Measurements from ENCODE around the gene ACTR3. TPM values are rescaled to one million over a fixed set of nuclear protein-coding genes. Genes with fewer than 3 reads are reported as not detected.

ACTR3 gene
- total and polyA plus RNA-seq, 2 experiments from 2014 or later: 63.7 to 137 TPM

GRCh38 chr2:113922335-113922734 is 32.4 kb downstream of the ACTR3 start (continued):
- TF ChIP-seq ZNF462 (CRISPR knock-in tag; IDR thresholded peaks at IDR 0.05) (no peak), POLR2AphosphoS5 (IDR thresholded peaks at IDR 0.05; ENCODE audit: low read depth) (no peak), NANOG (IDR thresholded peaks at IDR 0.05; ENCODE audit: borderline replicate concordance) (no peak), STAT1 (IDR thresholded peaks at IDR 0.05; ENCODE audit: unreplicated experiment) (no peak), JUNB (IDR thresholded peaks at IDR 0.05; ENCODE audit: unreplicated experiment) (no peak), EZH2 (IDR thresholded peaks at IDR 0.05; ENCODE audit: low read depth, unreplicated experiment) (no peak), ETS1 (IDR thresholded peaks at IDR 0.05) (no peak), ZNF331 (CRISPR knock-in tag; IDR thresholded peaks at IDR 0.05; ENCODE audit: low read depth) (no peak)

- Histone ChIP-seq H4K20me1 (replicated peaks; ENCODE audit: insufficient read depth) (peaks cover 12% of the 10 kb centered on the region), H3K4me2 (no peak overlapping the region), H3K36me3 (ENCODE audit: insufficient read depth) (peaks cover 7% of the 10 kb centered on the region; the same call in 1 of the 2 replicates), H2AFZ (no peak overlapping the region), H3F3A (replicated peaks; ENCODE audit: low read depth) (no peaks in the 10 kb centered on the region), H3K4me3 (no peak overlapping the region), H3K79me2 (replicated peaks; ENCODE audit: insufficient read depth) (peaks cover 76% of the 10 kb centered on the region), H3K27me3 (ENCODE audit: insufficient read depth) (no peaks in the 10 kb centered on the region), H3K27ac (ENCODE audit: low read depth) (no peak overlapping the region), H3K4me1 (ENCODE audit: insufficient read depth) (no peaks in the 10 kb centered on the region), H3K9me2 (ENCODE audit: insufficient read depth) (no peaks in the 10 kb centered on the region)
- Mint-ChIP-seq H3K27ac (no peak overlapping the region), H3K9me3 (no peaks in the 10 kb centered on the region), H3K36me3 (ENCODE audit: low read depth) (peaks cover 14% of the 10 kb centered on the region; the same call in 2 of the 3 replicates), H3K4me3 (no peak overlapping the region), H3K4me1 (no peaks in the 10 kb centered on the region), H3K27me3 (ENCODE audit: insufficient read depth, low read depth, poor library complexity) (no peaks in the 10 kb centered on the region)
- ATAC-seq (no peak), DNase-seq (ENCODE audit: low spot score) (no peak)
- TF ChIP-seq ETS1 (IDR thresholded peaks at IDR 0.05): no peak
- no peak for TF ChIP-seq CREB1 (CRISPR knock-in tag; IDR thresholded peaks at IDR 0.05; ENCODE audit: low read depth)
- no peak for TF ChIP-seq EZH2phosphoT487 (IDR thresholded peaks at IDR 0.05; ENCODE audit: unreplicated experiment)
- no peak for TF ChIP-seq STAT1 (IDR thresholded peaks at IDR 0.05; ENCODE audit: unreplicated experiment)
- TF ChIP-seq ZNF114 (CRISPR knock-in tag; IDR thresholded peaks at IDR 0.05): no peak
- no peak for TF ChIP-seq EZH2 (IDR thresholded peaks at IDR 0.05; ENCODE audit: low read depth, unreplicated experiment)
These were observed 32.9 kb downstream of the ACTR3 start for GRCh38 chr2:113922784-113923183.

All from GM23338 (cell line).